GM12875 (cell line): Measurements from ENCODE around the gene PCCA.
"Not testable (repeated sequence)": the region's sequence is repeated elsewhere in the genome, so short reads cannot be mapped to it uniquely, and the experiment has no call there.

ENCODE experiments used
- H3K4me3 ChIP-seq: one replicate; pipeline ENCODE4 v1.5.1; 2011; ENCODE audit warnings: low read depth, low read length, control low read depth
- CTCF ChIP-seq: IDR thresholded peaks from 2 replicates; pipeline ENCODE4 v1.5.1; 2011; ENCODE audit warnings: low read depth, mild to moderate bottlenecking, control low read depth, inconsistent platforms, low read length, moderate library complexity, borderline replicate concordance; ENCODE audit not compliant: insufficient read depth

Gene PCCA

GRCh38 chr13:100159584-100159983, 70.7 kb downstream of the PCCA start:
- no peak overlapping the region for H3K4me3 ChIP-seq
- TF ChIP-seq CTCF: no peak

- H3K4me3 ChIP-seq: no peak overlapping the region
- TF ChIP-seq CTCF: no peak
Measured at GRCh38 chr13:100160450-100160849, 71.6 kb downstream of the PCCA start.

GRCh38 chr13:100163375-100163774, 74.5 kb downstream of the PCCA start:
- TF ChIP-seq CTCF: no peak
- no peak overlapping the region for H3K4me3 ChIP-seq

DNA sequence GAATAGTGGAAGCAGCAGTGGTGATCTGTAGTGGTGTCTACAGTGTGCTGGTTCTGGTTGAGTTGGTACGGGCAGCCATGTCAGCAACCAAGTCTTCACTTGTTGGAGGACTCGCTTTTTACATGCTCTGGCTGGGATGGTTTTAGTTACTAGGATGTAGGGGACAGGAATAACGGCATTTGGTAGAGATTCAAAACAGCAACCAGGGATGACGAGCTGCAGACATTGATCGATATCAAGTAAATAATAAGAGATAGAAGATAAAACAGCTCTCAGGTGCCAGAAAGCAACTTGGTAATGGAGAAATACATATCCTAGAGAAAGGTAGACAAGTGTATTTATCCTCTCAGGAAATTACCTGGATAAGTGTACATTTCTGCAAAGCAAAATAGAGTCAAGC, 84.3 kb downstream of the PCCA start:
- TF ChIP-seq CTCF: no peak
- H3K4me3 ChIP-seq: no peak overlapping the region

GRCh38 chr13:100174455-100174854, 85.6 kb downstream of the PCCA start:
- not testable (repeated sequence) for H3K4me3 ChIP-seq

- no peak overlapping the region for H3K4me3 ChIP-seq
- TF ChIP-seq CTCF: no peak
Measured at GRCh38 chr13:100175078-100175802, 86.3 kb downstream of the PCCA start.

GRCh38 chr13:100175803-100176182, 86.9 kb downstream of the PCCA start:
- no peak for TF ChIP-seq CTCF
- H3K4me3 ChIP-seq: no peak overlapping the region
